HepG2 (cell line): ENCODE measurements around the gene QKI. TPM values are rescaled to one million over a fixed set of nuclear protein-coding genes. Genes with fewer than 3 reads are reported as not detected.

Experiments used
- GRHL1 ChIP-seq: sonication (generic); formaldehyde crosslinking; conservative IDR thresholded peaks from 2 replicates; pipeline ENCODE4 v1.8.0; 2022; ENCODE audit warnings: missing genetic modification reagents
- GZF1 ChIP-seq: sonication (generic); formaldehyde crosslinking; IDR thresholded peaks from 2 replicates; pipeline ENCODE4 v1.5.1; 2020; ENCODE audit warnings: mild to moderate bottlenecking, missing genetic modification reagents
- MXD4 ChIP-seq: IDR thresholded peaks from 2 replicates; pipeline ENCODE4 v1.6.1; 2016; ENCODE audit warnings: mild to moderate bottlenecking, missing biosample characterization, missing genetic modification reagents
- RAD21 ChIP-seq: fragments of 450-650 bp; formaldehyde crosslinking; IDR thresholded peaks from 2 replicates; pipeline ENCODE4 v1.5.0; 2020; ENCODE audit warnings: mild to moderate bottlenecking
- RFXANK ChIP-seq: IDR thresholded peaks from 2 replicates; pipeline ENCODE4 v1.6.1; 2016
- YEATS2 ChIP-seq: sonication (generic); formaldehyde crosslinking; IDR thresholded peaks from 2 replicates; pipeline ENCODE4 v1.4.0; 2020; ENCODE audit warnings: missing genetic modification reagents, borderline replicate concordance
- ZFP36L2 ChIP-seq: sonication (generic); formaldehyde crosslinking; IDR thresholded peaks from 2 replicates; pipeline ENCODE4 v1.4.0; 2020; ENCODE audit warnings: missing genetic modification reagents
- ZNF556 ChIP-seq: sonication (generic); formaldehyde crosslinking; IDR thresholded peaks from 2 replicates; pipeline ENCODE4 v1.4.0; 2020; ENCODE audit warnings: mild to moderate bottlenecking, missing genetic modification reagents, borderline replicate concordance
- ZNF609 ChIP-seq: sonication (generic); formaldehyde crosslinking; IDR thresholded peaks from 2 replicates; pipeline ENCODE4 v1.4.0; 2020; ENCODE audit warnings: mild to moderate bottlenecking, missing genetic modification reagents, borderline replicate concordance
- ZNF800 ChIP-seq: sonication (generic); formaldehyde crosslinking; IDR thresholded peaks from 2 replicates; pipeline ENCODE4 v1.4.0; 2020; ENCODE audit warnings: missing genetic modification reagents
- polyA plus RNA-seq, 8 experiments: library from polyadenylated mRNA; depleted of rRNA in 3 of 8; stranded (reverse) in 7 of 8; unstranded in 1 of 8; fragments of >200 nt; fragmentation: Illumina TruSeq in 4 of 8; extraction: Trizol in 4 of 8; gene quantifications; 2 replicates each; pipeline versions ENCODE4 v1.2.1 to v1.2.3, GENCODE V29; 2011 to 2016; ENCODE audit warnings: low read depth in 4 of 8, missing spikeins in 1 of 8, mixed read lengths in 1 of 8; ENCODE audit not compliant: insufficient read depth in 1 of 8
- total RNA-seq, 5 experiments: library from RNA; depleted of rRNA; stranded (reverse); fragments of >200 nt; fragmentation: Illumina TruSeq; extraction: Trizol; gene quantifications; 2 replicates each; pipeline ENCODE4 v1.2.3, GENCODE V29; 2016; ENCODE audit warnings: low read depth in 1 of 5
- TF ChIP-seq, protein P1 (sequence below): sonication (generic); formaldehyde crosslinking; IDR thresholded peaks from 2 replicates; pipeline ENCODE4 v1.5.0; 2020; ENCODE audit warnings: mild to moderate bottlenecking, missing genetic modification reagents
- TF ChIP-seq, protein P2 (sequence below): sonication (generic); formaldehyde crosslinking; IDR thresholded peaks from 2 replicates; pipeline ENCODE4 v1.5.1; 2020; ENCODE audit warnings: mild to moderate bottlenecking, missing genetic modification reagents, moderate library complexity

Gene QKI
- total and polyA plus RNA-seq, 2 of the 13 experiments (the other 11 are each of a cell fraction or from before 2014, with no cell fraction given), result 136 to 137 TPM

- TF ChIP-seq, protein P1, sequence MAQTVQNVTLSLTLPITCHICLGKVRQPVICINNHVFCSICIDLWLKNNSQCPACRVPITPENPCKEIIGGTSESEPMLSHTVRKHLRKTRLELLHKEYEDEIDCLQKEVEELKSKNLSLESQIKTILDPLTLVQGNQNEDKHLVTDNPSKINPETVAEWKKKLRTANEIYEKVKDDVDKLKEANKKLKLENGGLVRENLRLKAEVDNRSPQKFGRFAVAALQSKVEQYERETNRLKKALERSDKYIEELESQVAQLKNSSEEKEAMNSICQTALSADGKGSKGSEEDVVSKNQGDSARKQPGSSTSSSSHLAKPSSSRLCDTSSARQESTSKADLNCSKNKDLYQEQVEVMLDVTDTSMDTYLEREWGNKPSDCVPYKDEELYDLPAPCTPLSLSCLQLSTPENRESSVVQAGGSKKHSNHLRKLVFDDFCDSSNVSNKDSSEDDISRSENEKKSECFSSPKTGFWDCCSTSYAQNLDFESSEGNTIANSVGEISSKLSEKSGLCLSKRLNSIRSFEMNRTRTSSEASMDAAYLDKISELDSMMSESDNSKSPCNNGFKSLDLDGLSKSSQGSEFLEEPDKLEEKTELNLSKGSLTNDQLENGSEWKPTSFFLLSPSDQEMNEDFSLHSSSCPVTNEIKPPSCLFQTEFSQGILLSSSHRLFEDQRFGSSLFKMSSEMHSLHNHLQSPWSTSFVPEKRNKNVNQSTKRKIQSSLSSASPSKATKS (CRISPR knock-in tag), result no peak
- TF ChIP-seq ZFP36L2 (CRISPR knock-in tag) (no peak), ZNF800 (CRISPR knock-in tag) (no peak), GRHL1 (CRISPR knock-in tag) (no peak), GZF1 (0 out of 2 replicates have a peak, but pooled peaks have one; percentile 40), ZNF556 (no peak), YEATS2 (no peak), ZNF609 (CRISPR knock-in tag) (0 out of 2 replicates have a peak, but pooled peaks have one; percentile 23), RAD21 (CRISPR knock-in tag) (0 out of 2 replicates have a peak, but pooled peaks have one; percentile 8), RFXANK (CRISPR knock-in tag) (no peak), MXD4 (CRISPR knock-in tag) (no peak)
- TF ChIP-seq, protein P2, sequence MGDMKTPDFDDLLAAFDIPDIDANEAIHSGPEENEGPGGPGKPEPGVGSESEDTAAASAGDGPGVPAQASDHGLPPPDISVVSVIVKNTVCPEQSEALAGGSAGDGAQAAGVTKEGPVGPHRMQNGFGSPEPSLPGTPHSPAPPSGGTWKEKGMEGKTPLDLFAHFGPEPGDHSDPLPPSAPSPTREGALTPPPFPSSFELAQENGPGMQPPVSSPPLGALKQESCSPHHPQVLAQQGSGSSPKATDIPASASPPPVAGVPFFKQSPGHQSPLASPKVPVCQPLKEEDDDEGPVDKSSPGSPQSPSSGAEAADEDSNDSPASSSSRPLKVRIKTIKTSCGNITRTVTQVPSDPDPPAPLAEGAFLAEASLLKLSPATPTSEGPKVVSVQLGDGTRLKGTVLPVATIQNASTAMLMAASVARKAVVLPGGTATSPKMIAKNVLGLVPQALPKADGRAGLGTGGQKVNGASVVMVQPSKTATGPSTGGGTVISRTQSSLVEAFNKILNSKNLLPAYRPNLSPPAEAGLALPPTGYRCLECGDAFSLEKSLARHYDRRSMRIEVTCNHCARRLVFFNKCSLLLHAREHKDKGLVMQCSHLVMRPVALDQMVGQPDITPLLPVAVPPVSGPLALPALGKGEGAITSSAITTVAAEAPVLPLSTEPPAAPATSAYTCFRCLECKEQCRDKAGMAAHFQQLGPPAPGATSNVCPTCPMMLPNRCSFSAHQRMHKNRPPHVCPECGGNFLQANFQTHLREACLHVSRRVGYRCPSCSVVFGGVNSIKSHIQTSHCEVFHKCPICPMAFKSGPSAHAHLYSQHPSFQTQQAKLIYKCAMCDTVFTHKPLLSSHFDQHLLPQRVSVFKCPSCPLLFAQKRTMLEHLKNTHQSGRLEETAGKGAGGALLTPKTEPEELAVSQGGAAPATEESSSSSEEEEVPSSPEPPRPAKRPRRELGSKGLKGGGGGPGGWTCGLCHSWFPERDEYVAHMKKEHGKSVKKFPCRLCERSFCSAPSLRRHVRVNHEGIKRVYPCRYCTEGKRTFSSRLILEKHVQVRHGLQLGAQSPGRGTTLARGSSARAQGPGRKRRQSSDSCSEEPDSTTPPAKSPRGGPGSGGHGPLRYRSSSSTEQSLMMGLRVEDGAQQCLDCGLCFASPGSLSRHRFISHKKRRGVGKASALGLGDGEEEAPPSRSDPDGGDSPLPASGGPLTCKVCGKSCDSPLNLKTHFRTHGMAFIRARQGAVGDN, result peak; percentile 86
Measured at GRCh38 chr6:163405412-163406309, 8.9 kb upstream of the QKI start (continued).
